MM.1S (cell line): ENCODE measurements around the gene CHST11.

Experiments
- DNase-seq: peaks from one replicate; pipeline ENCODE4 v3.0.0-alpha.2; 2015
- H2AFZ ChIP-seq: fragments of 300-600 bp; sonication (generic); 2 replicates; pipeline ENCODE4 v1.6.0; 2016; ENCODE audit warnings: antibody characterized with exemption, low read length
- H3F3A ChIP-seq: fragments of 300-600 bp; sonication (generic); 2 replicates; pipeline ENCODE4 v1.6.1; 2016; ENCODE audit warnings: mild to moderate bottlenecking, antibody characterized with exemption, low read length, moderate library complexity, mixed read lengths; ENCODE audit not compliant: insufficient read depth
- H3K27ac ChIP-seq: fragments of 300-600 bp; sonication (generic); 2 replicates; pipeline ENCODE4 v1.5.1; 2016; ENCODE audit warnings: mild to moderate bottlenecking, low read length
- H3K27me3 ChIP-seq: fragments of 300-600 bp; sonication (generic); replicated peaks from 2 replicates; pipeline ENCODE4 v1.6.0; 2016; ENCODE audit warnings: low read length; ENCODE audit not compliant: insufficient read depth
- H3K36me3 ChIP-seq: fragments of 300-600 bp; sonication (generic); replicated peaks from 2 replicates; pipeline ENCODE4 v1.6.1; 2016; ENCODE audit warnings: mild to moderate bottlenecking, low read length, mixed read lengths; ENCODE audit not compliant: insufficient read depth
- H3K4me1 ChIP-seq: fragments of 300-600 bp; sonication (generic); 2 replicates; pipeline ENCODE4 v1.6.1; 2016; ENCODE audit warnings: low read length, mixed read lengths
- H3K4me2 ChIP-seq: fragments of 300-600 bp; sonication (generic); 2 replicates; pipeline ENCODE4 v1.6.0; 2016; ENCODE audit warnings: low read depth, low read length
- H3K4me3 ChIP-seq: fragments of 300-600 bp; sonication (generic); 2 replicates; pipeline ENCODE4 v1.5.1; 2016; ENCODE audit warnings: low read length, mixed read lengths
- H3K79me2 ChIP-seq: fragments of 300-600 bp; sonication (generic); 2 replicates; pipeline ENCODE4 v1.6.1; 2016; ENCODE audit warnings: mixed run types, low read length, mixed read lengths
- H3K9ac ChIP-seq: fragments of 300-600 bp; sonication (generic); 2 replicates; pipeline ENCODE4 v1.6.1; 2016; ENCODE audit warnings: low read length, mixed read lengths
- H3K9me2 ChIP-seq: fragments of 300-600 bp; sonication (generic); replicated peaks from 2 replicates; pipeline ENCODE4 v1.6.1; 2016; ENCODE audit warnings: mild to moderate bottlenecking, low read length, mixed read lengths; ENCODE audit not compliant: insufficient read depth
- H3K9me3 ChIP-seq: fragments of 300-600 bp; sonication (generic); replicated peaks from 2 replicates; pipeline ENCODE4 v1.6.1; 2016; ENCODE audit warnings: mild to moderate bottlenecking, low read length, mixed read lengths; ENCODE audit not compliant: insufficient read depth
- H4K20me1 ChIP-seq: fragments of 300-600 bp; sonication (generic); 2 replicates; pipeline ENCODE4 v1.6.1; 2016; ENCODE audit warnings: mild to moderate bottlenecking, low read length, moderate library complexity, mixed read lengths; ENCODE audit not compliant: insufficient read depth
- CTCF ChIP-seq: fragments of 300-600 bp; sonication (generic); IDR thresholded peaks from 2 replicates; pipeline ENCODE4 v1.5.1; 2016; ENCODE audit warnings: antibody characterized with exemption, low read length, mixed read lengths
- EZH2 ChIP-seq: fragments of 300-600 bp; sonication (generic); optimal IDR thresholded peaks from 2 replicates; pipeline ENCODE3; 2017; ENCODE audit warnings: low read depth, mild to moderate bottlenecking, antibody characterized with exemption, low read length, mixed read lengths
- EZH2phosphoT487 ChIP-seq: fragments of 300-600 bp; sonication (generic); IDR thresholded peaks from 2 replicates; pipeline ENCODE4 v1.6.1; 2018; ENCODE audit warnings: antibody characterized with exemption, low read length

The CHST11 gene

GRCh38 chr12:104703372-104703771 lies 246.6 kb downstream of the CHST11 start:
- Histone ChIP-seq H3K27me3 (no peaks in the 10 kb centered on the region), H3K4me3 (no peak overlapping the region), H3K36me3 (no peaks in the 10 kb centered on the region), H3K27ac (no peak overlapping the region), H3K4me1 (no peaks in the 10 kb centered on the region), H3K9me3 (no peaks in the 10 kb centered on the region), H2AFZ (no peak overlapping the region), H3K4me2 (no peak overlapping the region), H4K20me1 (no peaks in the 10 kb centered on the region), H3K9ac (no peak overlapping the region), H3K9me2 (no peaks in the 10 kb centered on the region), H3F3A (no peaks in the 10 kb centered on the region), H3K79me2 (no peaks in the 10 kb centered on the region)
- DNase-seq, result no peak
- TF ChIP-seq EZH2 (no peak), CTCF (no peak), EZH2phosphoT487 (no peak)

- Histone ChIP-seq H3K9me3 (no peaks in the 10 kb centered on the region), H3K79me2 (no peaks in the 10 kb centered on the region), H2AFZ (no peak overlapping the region), H3K36me3 (no peaks in the 10 kb centered on the region), H3K4me1 (no peaks in the 10 kb centered on the region), H3F3A (no peaks in the 10 kb centered on the region), H3K27me3 (no peaks in the 10 kb centered on the region), H3K27ac (no peak overlapping the region), H3K9me2 (no peaks in the 10 kb centered on the region), H3K9ac (no peak overlapping the region), H3K4me3 (no peak overlapping the region), H4K20me1 (no peaks in the 10 kb centered on the region), H3K4me2 (no peak overlapping the region)
- no peak for DNase-seq
- no peak for TF ChIP-seq EZH2phosphoT487
- no peak for TF ChIP-seq EZH2
- no peak for TF ChIP-seq CTCF
Observed at GRCh38 chr12:104704224-104704779, 247.6 kb downstream of the CHST11 start.

- TF ChIP-seq EZH2, result no peak
- TF ChIP-seq CTCF, result no peak
- no peak for TF ChIP-seq EZH2phosphoT487
- H3K79me2 ChIP-seq, result no peaks in the 10 kb centered on the region
- no peaks in the 10 kb centered on the region for H3K9me3 ChIP-seq
- no peaks in the 10 kb centered on the region for H3K9me2 ChIP-seq
- H3K36me3 ChIP-seq, result no peaks in the 10 kb centered on the region
- no peak overlapping the region for H3K4me3 ChIP-seq
- H3K9ac ChIP-seq, result no peak overlapping the region
- H3K4me1 ChIP-seq, result no peaks in the 10 kb centered on the region
- H2AFZ ChIP-seq, result no peak overlapping the region
- no peak overlapping the region for H3K27ac ChIP-seq
- DNase-seq, result no peak
- H3K4me2 ChIP-seq, result no peak overlapping the region
- H3K27me3 ChIP-seq, result no peaks in the 10 kb centered on the region
- H3F3A ChIP-seq, result no peaks in the 10 kb centered on the region
- H4K20me1 ChIP-seq, result no peaks in the 10 kb centered on the region
Observed at GRCh38 chr12:104707194-104707593, 250.4 kb downstream of the CHST11 start.
